ENCODE data around the gene CHRDL1.
A peak's percentile ranks its signal among the peaks of the same experiment; 100 is the strongest.

The CHRDL1 gene

GRCh38 chrX:110734894-110735541 lies 60.6 kb downstream of the CHRDL1 start:
- Histone ChIP-seq H3K36me3 (ENCODE audit: control insufficient read depth in 1 of 2, insufficient read depth in 2 of 2, low read depth in 1 of 2, low read length in 2 of 2) (no peaks in the 10 kb centered on the region), H4K91ac (ENCODE audit: low read length) (no peak overlapping the region), H2AFZ (ENCODE audit: low read depth, low read length) (no peak overlapping the region), H3K9me3 (ENCODE audit: control insufficient read depth, low read length) (no peaks in the 10 kb centered on the region), H3K23ac (ENCODE audit: low read length in 2 of 2) (no peak overlapping the region), H3K4me3 (ENCODE audit: insufficient read depth in 1 of 2, low read depth in 1 of 2, low read length in 2 of 2) (no peak overlapping the region), H3K79me1 (replicated peaks; ENCODE audit: low read length, poor library complexity, severe bottlenecking) (no peaks in the 10 kb centered on the region), H3K18ac (ENCODE audit: low read depth in 1 of 2, low read length in 2 of 2) (no peak overlapping the region), H3K27ac (ENCODE audit: low read length, poor library complexity, severe bottlenecking) (no peak overlapping the region), H2BK120ac (ENCODE audit: low read depth, low read length) (no peak overlapping the region), H2BK5ac (ENCODE audit: low read depth, low read length, poor library complexity, severe bottlenecking) (no peak overlapping the region), H2BK15ac (ENCODE audit: low read depth, poor library complexity, severe bottlenecking) (no peak overlapping the region), H3K4me1 (ENCODE audit: control insufficient read depth, insufficient read depth, low read depth, low read length) (peaks cover 2% of the 10 kb centered on the region), H3K14ac (ENCODE audit: low read length in 2 of 2) (no peak overlapping the region), H3K27me3 (ENCODE audit: control insufficient read depth in 1 of 2, insufficient read depth in 1 of 2, low read length in 2 of 2) (peaks cover 0 to 25% of the 10 kb centered on the region in 2 experiments), H3K4me2 (ENCODE audit: low read length, poor library complexity, severe bottlenecking) (no peak overlapping the region), H3K9ac (ENCODE audit: low read length) (no peak overlapping the region), H2BK12ac (ENCODE audit: low read length in 2 of 2) (no peak overlapping the region), H4K8ac (ENCODE audit: low read length) (no peak overlapping the region), H3K4ac (ENCODE audit: low read depth in 1 of 2, low read length in 2 of 2) (no peak overlapping the region), H2AK5ac (ENCODE audit: low read length, severe bottlenecking) (no peak overlapping the region)
- 63% methylated on average over 2 of the region's 3 CpGs for WGBS
- peak; percentile 72 for DNase-seq

GRCh38 chrX:110734271-110734670 lies 61.3 kb downstream of the CHRDL1 start:
- no peak overlapping the region for H2AFZ ChIP-seq (ENCODE audit: low read depth, low read length)
- no peak overlapping the region for H4K91ac ChIP-seq (ENCODE audit: low read length)
- no peak overlapping the region for H3K18ac ChIP-seq (ENCODE audit: low read depth in 1 of 2, low read length in 2 of 2)
- peaks cover 0 to 22% of the 10 kb centered on the region in 2 experiments for H3K27me3 ChIP-seq (ENCODE audit: control insufficient read depth in 1 of 2, insufficient read depth in 1 of 2, low read length in 2 of 2)
- no peaks in the 10 kb centered on the region for H3K36me3 ChIP-seq (ENCODE audit: control insufficient read depth in 1 of 2, insufficient read depth in 2 of 2, low read depth in 1 of 2, low read length in 2 of 2)
- H2BK15ac ChIP-seq (ENCODE audit: low read depth, poor library complexity, severe bottlenecking): no peak overlapping the region
- no peaks in the 10 kb centered on the region for H3K79me1 ChIP-seq (replicated peaks; ENCODE audit: low read length, poor library complexity, severe bottlenecking)
- H3K23ac ChIP-seq (ENCODE audit: low read length in 2 of 2): no peak overlapping the region
- H3K4me1 ChIP-seq (ENCODE audit: control insufficient read depth, insufficient read depth, low read depth, low read length): peaks cover 2% of the 10 kb centered on the region
- no peak overlapping the region for H2BK120ac ChIP-seq (ENCODE audit: low read depth, low read length)
- H3K9me3 ChIP-seq (ENCODE audit: control insufficient read depth, low read length): no peaks in the 10 kb centered on the region
- H3K14ac ChIP-seq (ENCODE audit: low read length in 2 of 2): no peak overlapping the region
- H4K8ac ChIP-seq (ENCODE audit: low read length): no peak overlapping the region
- H2AK5ac ChIP-seq (ENCODE audit: low read length, severe bottlenecking): no peak overlapping the region
- no peak overlapping the region for H2BK5ac ChIP-seq (ENCODE audit: low read depth, low read length, poor library complexity, severe bottlenecking)
- DNase-seq: no peak
- H2BK12ac ChIP-seq (ENCODE audit: low read length in 2 of 2): no peak overlapping the region
- no peak overlapping the region for H3K4me2 ChIP-seq (ENCODE audit: low read length, poor library complexity, severe bottlenecking)
- H3K4me3 ChIP-seq (ENCODE audit: insufficient read depth in 1 of 2, low read depth in 1 of 2, low read length in 2 of 2): no peak overlapping the region
- WGBS: 0% methylated on average over 1 of the region's 1 CpG
- no peak overlapping the region for H3K4ac ChIP-seq (ENCODE audit: low read depth in 1 of 2, low read length in 2 of 2)
- H3K27ac ChIP-seq (ENCODE audit: low read length, poor library complexity, severe bottlenecking): no peak overlapping the region
- H3K9ac ChIP-seq (ENCODE audit: low read length): no peak overlapping the region

GRCh38 chrX:110733166-110733565 lies 62.5 kb downstream of the CHRDL1 start:
- H2AK5ac ChIP-seq (ENCODE audit: low read length, severe bottlenecking): no peak overlapping the region
- no peak overlapping the region for H2BK5ac ChIP-seq (ENCODE audit: low read depth, low read length, poor library complexity, severe bottlenecking)
- no peak overlapping the region for H3K18ac ChIP-seq (ENCODE audit: low read depth in 1 of 2, low read length in 2 of 2)
- H3K36me3 ChIP-seq (ENCODE audit: control insufficient read depth in 1 of 2, insufficient read depth in 2 of 2, low read depth in 1 of 2, low read length in 2 of 2): no peaks in the 10 kb centered on the region
- no peaks in the 10 kb centered on the region for H3K79me1 ChIP-seq (replicated peaks; ENCODE audit: low read length, poor library complexity, severe bottlenecking)
- no peak overlapping the region for H3K9ac ChIP-seq (ENCODE audit: low read length)
- H3K27ac ChIP-seq (ENCODE audit: low read length, poor library complexity, severe bottlenecking): no peak overlapping the region
- H4K8ac ChIP-seq (ENCODE audit: low read length): no peak overlapping the region
- 54% methylated on average over 2 of the region's 2 CpGs for WGBS
- peaks cover 0 to 26% of the 10 kb centered on the region in 2 experiments for H3K27me3 ChIP-seq (ENCODE audit: control insufficient read depth in 1 of 2, insufficient read depth in 1 of 2, low read length in 2 of 2)
- no peak overlapping the region for H2BK12ac ChIP-seq (ENCODE audit: low read length in 2 of 2)
- no peak overlapping the region for H3K4me2 ChIP-seq (ENCODE audit: low read length, poor library complexity, severe bottlenecking)
- H3K4ac ChIP-seq (ENCODE audit: low read depth in 1 of 2, low read length in 2 of 2): no peak overlapping the region
- no peak overlapping the region for H3K4me3 ChIP-seq (ENCODE audit: insufficient read depth in 1 of 2, low read depth in 1 of 2, low read length in 2 of 2)
- no peak overlapping the region for H3K23ac ChIP-seq (ENCODE audit: low read length in 2 of 2)
- no peak overlapping the region for H2BK120ac ChIP-seq (ENCODE audit: low read depth, low read length)
- H2AFZ ChIP-seq (ENCODE audit: low read depth, low read length): no peak overlapping the region
- no peak overlapping the region for H2BK15ac ChIP-seq (ENCODE audit: low read depth, poor library complexity, severe bottlenecking)
- H3K14ac ChIP-seq (ENCODE audit: low read length in 2 of 2): no peak overlapping the region
- no peaks in the 10 kb centered on the region for H3K9me3 ChIP-seq (ENCODE audit: control insufficient read depth, low read length)
- H4K91ac ChIP-seq (ENCODE audit: low read length): no peak overlapping the region
- peaks cover 2% of the 10 kb centered on the region for H3K4me1 ChIP-seq (ENCODE audit: control insufficient read depth, insufficient read depth, low read depth, low read length)
- DNase-seq: peak; percentile 22

DNA sequence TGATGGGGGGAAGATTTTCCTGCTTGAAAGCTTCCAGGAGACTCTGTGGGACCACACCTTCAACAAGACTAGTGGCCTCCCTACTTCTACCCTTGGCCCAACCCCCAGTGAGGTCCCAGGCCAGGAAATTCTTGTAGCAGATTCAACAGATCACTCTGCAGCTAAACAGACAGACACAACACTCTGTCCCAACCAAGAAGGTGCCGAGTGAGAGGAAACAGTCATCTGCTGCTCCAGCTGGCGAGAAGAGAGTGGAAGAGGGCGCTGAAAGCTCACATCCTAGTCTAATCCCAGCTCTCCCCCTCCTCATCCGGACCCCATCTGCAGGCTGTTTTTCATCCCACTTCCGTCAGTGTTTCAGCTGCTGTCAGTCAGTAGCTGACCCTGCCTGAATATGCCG lies 63.4 kb downstream of the CHRDL1 start:
- H2BK15ac ChIP-seq (ENCODE audit: low read depth, poor library complexity, severe bottlenecking): no peak overlapping the region
- H3K23ac ChIP-seq (ENCODE audit: low read length in 2 of 2): no peak overlapping the region
- H3K27ac ChIP-seq (ENCODE audit: low read length, poor library complexity, severe bottlenecking): no peak overlapping the region
- no peak overlapping the region for H3K4ac ChIP-seq (ENCODE audit: low read depth in 1 of 2, low read length in 2 of 2)
- no peaks in the 10 kb centered on the region for H3K9me3 ChIP-seq (ENCODE audit: control insufficient read depth, low read length)
- no peak overlapping the region for H2BK12ac ChIP-seq (ENCODE audit: low read length in 2 of 2)
- H3K9ac ChIP-seq (ENCODE audit: low read length): no peak overlapping the region
- no peak overlapping the region for H3K4me3 ChIP-seq (ENCODE audit: insufficient read depth in 1 of 2, low read depth in 1 of 2, low read length in 2 of 2)
- no peak overlapping the region for H4K91ac ChIP-seq (ENCODE audit: low read length)
- no peak overlapping the region for H4K8ac ChIP-seq (ENCODE audit: low read length)
- peak overlapping the region; percentile 5 for H2BK120ac ChIP-seq (ENCODE audit: low read depth, low read length)
- H3K4me1 ChIP-seq (ENCODE audit: control insufficient read depth, insufficient read depth, low read depth, low read length): peaks cover 2% of the 10 kb centered on the region
- no peaks in the 10 kb centered on the region for H3K79me1 ChIP-seq (replicated peaks; ENCODE audit: low read length, poor library complexity, severe bottlenecking)
- 18% methylated on average over 3 of the region's 6 CpGs for WGBS
- no peaks in the 10 kb centered on the region for H3K36me3 ChIP-seq (ENCODE audit: control insufficient read depth in 1 of 2, insufficient read depth in 2 of 2, low read depth in 1 of 2, low read length in 2 of 2)
- H3K18ac ChIP-seq (ENCODE audit: low read depth in 1 of 2, low read length in 2 of 2): no peak overlapping the region
- no peak overlapping the region for H3K4me2 ChIP-seq (ENCODE audit: low read length, poor library complexity, severe bottlenecking)
- H2BK5ac ChIP-seq (ENCODE audit: low read depth, low read length, poor library complexity, severe bottlenecking): no peak overlapping the region
- DNase-seq: no peak
- no peak overlapping the region for H3K14ac ChIP-seq (ENCODE audit: low read length in 2 of 2)
- no peak overlapping the region for H2AK5ac ChIP-seq (ENCODE audit: low read length, severe bottlenecking)
- H2AFZ ChIP-seq (ENCODE audit: low read depth, low read length): no peak overlapping the region
- H3K27me3 ChIP-seq (ENCODE audit: control insufficient read depth in 1 of 2, insufficient read depth in 1 of 2, low read length in 2 of 2): peaks cover 0 to 24% of the 10 kb centered on the region in 2 experiments
